GM12878 (cell line): Measurements from ENCODE around the gene ARID4B. TPM values are rescaled to one million over a fixed set of nuclear protein-coding genes. Genes with fewer than 3 reads are reported as not detected.

Source experiments
- ATAC-seq: fragments of 200-7000 bp; cut with Tn5 transposase; 3 replicates; pipeline ENCODE4 v1.9.1; 2020; ENCODE audit warnings: mild to moderate bottlenecking, moderate library complexity
- BruUV-seq: library from RNA; stranded (reverse); fragments of 400-500 nt; replicated peaks from 2 replicates; lab custom pipeline; 2021; lab: Mats Ljungman, UMichigan
- CTCF ChIA-PET: fragments of 300-600 bp; sonication (Branson Sonifier 250); formaldehyde crosslinking; extraction: SDS; loops from one replicate; lab custom pipeline; 2021; ENCODE audit warnings: inconsistent platforms; lab: Yijun Ruan, JAX
- POLR2A ChIA-PET: fragments of 350-600 bp; formaldehyde crosslinking; extraction: SDS; loops from one replicate; lab custom pipeline; 2021; ENCODE audit warnings: inconsistent platforms; lab: Charles Lee
- RAD21 ChIA-PET: fragments of 300-600 bp; sonication (Branson Sonifier 250); formaldehyde crosslinking; loops from one replicate; lab custom pipeline; 2023; ENCODE audit warnings: antibody characterized with exemption; ENCODE audit not compliant: unreplicated experiment; lab: Charles Lee
- SMC1A ChIA-PET: fragments of 300-600 bp; sonication (Branson Sonifier 250); formaldehyde crosslinking; loops from one replicate; lab custom pipeline; 2023; ENCODE audit not compliant: unreplicated experiment, uncharacterized antibody; lab: Charles Lee
- DNase-seq: peaks from one replicate; pipeline ENCODE4 v3.0.0-alpha.2; 2011; ENCODE audit warnings: low read depth, low spot score
- FAIRE-seq: peaks from 3 replicates; lab custom pipeline; 2011; peaks lifted over from hg19 to GRCh38; lab: Jason Lieb, UNC
- H2AFZ ChIP-seq: 2 replicates; pipeline ENCODE4 v1.6.0; 2011; ENCODE audit warnings: low read depth, low read length, control low read depth; ENCODE audit not compliant: control insufficient read depth
- H3K27ac ChIP-seq: 2 replicates; pipeline ENCODE4 v1.5.1; 2011; ENCODE audit warnings: control low read depth; ENCODE audit not compliant: control insufficient read depth, insufficient read depth
- H3K27me3 ChIP-seq, 2 experiments: replicated peaks in 1 of 2; 2 replicates each; pipeline versions ENCODE4 v1.6.0 to v1.6.1; 2011; ENCODE audit warnings: low read length in 1 of 2; ENCODE audit not compliant: control insufficient read depth in 2 of 2, insufficient read depth in 2 of 2
- H3K36me3 ChIP-seq, 2 experiments: 2 replicates each; pipeline ENCODE4 v1.5.1; 2011; ENCODE audit warnings: low read length in 1 of 2; ENCODE audit not compliant: control insufficient read depth in 2 of 2, insufficient read depth in 2 of 2
- H3K4me1 ChIP-seq: 2 replicates; pipeline ENCODE4 v1.6.1; 2011; ENCODE audit warnings: mild to moderate bottlenecking, low read length, moderate library complexity, mixed read lengths; ENCODE audit not compliant: control insufficient read depth, insufficient read depth
- H3K4me2 ChIP-seq: 2 replicates; pipeline ENCODE4 v1.6.0; 2011; ENCODE audit warnings: control low read depth; ENCODE audit not compliant: control insufficient read depth, insufficient read depth
- H3K4me3 ChIP-seq: fragments of 200-600 bp; sonication (generic); 2 replicates; pipeline ENCODE4 v1.5.1; 2016
- H3K79me2 ChIP-seq: 2 replicates; pipeline ENCODE4 v1.6.0; 2011; ENCODE audit warnings: low read length; ENCODE audit not compliant: control insufficient read depth, insufficient read depth
- H3K9ac ChIP-seq: 2 replicates; pipeline ENCODE4 v1.8.0; 2011; ENCODE audit warnings: low read length, control low read depth, mixed read lengths; ENCODE audit not compliant: control insufficient read depth, insufficient read depth
- H3K9me3 ChIP-seq: replicated peaks from 3 replicates; pipeline ENCODE4 v1.5.1; 2011; ENCODE audit warnings: mild to moderate bottlenecking, low read length; ENCODE audit not compliant: control insufficient read depth, insufficient read depth
- H4K20me1 ChIP-seq: 2 replicates; pipeline ENCODE4 v1.6.0; 2011; ENCODE audit not compliant: control insufficient read depth, insufficient read depth
- ASH2L ChIP-seq: fragments of 300-600, 200-600 bp; sonication (generic); IDR thresholded peaks from 2 replicates; pipeline ENCODE4 v1.6.1; 2017; ENCODE audit warnings: low read depth, mild to moderate bottlenecking, borderline replicate concordance
- CHD4 ChIP-seq: fragments of 200-600 bp; sonication (generic); IDR thresholded peaks from 2 replicates; pipeline ENCODE4 v1.6.1; 2016; ENCODE audit warnings: mild to moderate bottlenecking
- ETV6 ChIP-seq, 2 experiments: fragments of 450-650 bp in 1 of 2; IDR thresholded peaks in 1 of 2; conservative IDR thresholded peaks in 1 of 2; 2 replicates each; pipeline ENCODE4 v1.6.1; 2014; ENCODE audit warnings: antibody characterized with exemption in 1 of 2, borderline replicate concordance in 1 of 2, low read depth in 1 of 2, mild to moderate bottlenecking in 1 of 2, moderate library complexity in 1 of 2
- EZH2 ChIP-seq: IDR thresholded peaks from 2 replicates; pipeline ENCODE4 v1.6.1; 2012; ENCODE audit warnings: low read depth, mild to moderate bottlenecking, control low read depth, inconsistent platforms, low read length, borderline replicate concordance; ENCODE audit not compliant: control insufficient read depth
- KAT2A ChIP-seq: conservative IDR thresholded peaks from 2 replicates; pipeline ENCODE4 v1.6.1; 2011; ENCODE audit warnings: low read depth, low read length; ENCODE audit not compliant: control insufficient read depth
- NR2C2 ChIP-seq: IDR thresholded peaks from 2 replicates; pipeline ENCODE4 v1.6.1; 2011; ENCODE audit warnings: borderline replicate concordance, low read depth; ENCODE audit not compliant: control insufficient read depth, insufficient read length
- NRF1 ChIP-seq: conservative IDR thresholded peaks from 2 replicates; pipeline ENCODE4 v1.6.1; 2011; ENCODE audit warnings: mild to moderate bottlenecking, low read depth, low read length, improper control_type of control experiment
- RELA ChIP-seq: fragments of 450-650 bp; IDR thresholded peaks from 2 replicates; pipeline ENCODE4 v1.8.0; 2014; ENCODE audit warnings: borderline replicate concordance; ENCODE audit not compliant: partially characterized antibody
- WGBS: methylation state at CpG from one replicate; pipeline ENCODE4 v1.1.6; 2016; ENCODE audit warnings: low lambda C conversion rate; ENCODE audit not compliant: insufficient replicate concordance, insufficient coverage; ENCODE audit errors: missing lambda C conversion rate; 5-methylcytosine and 5-hydroxymethylcytosine counted together
- in situ Hi-C: fragments of 300-500 bp; cut with MboI; formaldehyde crosslinking; loops from 9 replicates; pipeline ENCODE4 v1.14.3; 2018; ENCODE audit warnings: mixed read lengths
- intact Hi-C: fragments of 100-400 bp; cut with micrococcal nuclease; formaldehyde crosslinking; loops from one replicate; pipeline ENCODE4 v1.14.2; 2022; ENCODE audit not compliant: unreplicated experiment
- polyA plus RNA-seq, 11 experiments: library from polyadenylated mRNA; depleted of rRNA in 4 of 11; unstranded in 6 of 11; stranded (reverse) in 5 of 11; fragments of >200 nt; fragmentation: Nextera tagmentation in 4 of 11; fragmentation: Illumina TruSeq in 1 of 11; extraction: Ambion mirVana in 4 of 11; extraction: Trizol in 1 of 11; gene quantifications; 1 replicate in 1 of 11; 2 replicates in 10 of 11; pipeline versions ENCODE4 v1.2.1 to v1.2.3, GENCODE V29; 2011 to 2016; ENCODE audit warnings: inconsistent platforms in 2 of 11, missing spikeins in 2 of 11, low read depth in 1 of 11
- total RNA-seq, 4 experiments: library from RNA; depleted of rRNA in 3 of 4; stranded (reverse); fragments of >200 nt in 3 of 4; fragmentation: Illumina TruSeq in 1 of 4; extraction: Trizol in 1 of 4; gene quantifications; 2 replicates each; pipeline versions ENCODE4 v1.2.1 to v1.2.3, GENCODE V29; 2013 to 2021
- TF ChIP-seq, protein P1 (sequence below): fragments of 450-650 bp; IDR thresholded peaks from 2 replicates; pipeline ENCODE4 v1.6.1; 2018; ENCODE audit warnings: borderline replicate concordance, mild to moderate bottlenecking; ENCODE audit not compliant: partially characterized antibody
- TF ChIP-seq, protein P2 (sequence below): fragments of 150-350 bp; IDR thresholded peaks from 2 replicates; pipeline ENCODE4 v1.6.1; 2016; ENCODE audit warnings: low read depth, low read length

The ARID4B gene
- total and polyA plus RNA-seq, 10 of the 15 experiments (the other 5 are each of a cell fraction or from before 2014, with no cell fraction given) = 13.6 to 39.1 (median 28.0) TPM

DNA sequence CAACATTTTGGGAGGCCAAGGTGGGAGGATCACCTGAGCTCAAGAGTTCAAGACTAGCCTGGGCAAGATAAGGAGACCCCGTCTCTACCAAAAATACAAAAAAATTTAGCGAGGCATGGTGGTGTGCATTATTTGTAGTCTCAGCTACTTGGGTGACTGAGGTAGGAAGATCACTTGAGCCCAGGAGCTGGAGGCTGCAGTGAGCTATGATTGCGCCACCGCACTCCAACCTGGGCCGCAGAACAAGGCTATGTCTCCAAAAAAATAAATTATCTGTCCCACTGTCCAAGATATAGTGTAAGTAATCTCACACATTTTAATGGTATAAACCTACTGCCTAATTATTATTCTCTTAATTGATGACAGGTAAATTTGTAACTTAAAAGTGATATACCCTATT is 12.8 kb downstream of the ARID4B start:
- ChIA-PET RAD21 (interaction anchor here (1.8 kb wide), 1 partner anchor 39 kb away, joined by 7 read pairs; no protein-coding TSS in a partner anchor), POLR2A (interaction anchor here (1.2 to 3.3 kb wide), 3 partner anchors 9 to 54 kb away, joined by 3 to 11 read pairs (median 4); no protein-coding TSS in a partner anchor), SMC1A (interaction anchor here (0.6 to 3.4 kb wide), 6 partner anchors 9 to 64 kb away, joined by 3 to 17 read pairs (median 4); no protein-coding TSS in a partner anchor), CTCF (interaction anchor here (1.3 to 4.2 kb wide), 4 partner anchors 8 to 198 kb away, joined by 4 to 16 read pairs (median 5); no protein-coding TSS in a partner anchor)
- TSS peak; percentile 3 for BruUV-seq
- Histone ChIP-seq H3K4me2 (peak overlapping the region; percentile 21; the same call in 1 of the 2 replicates), H3K4me1 (peaks cover 6% of the 10 kb centered on the region; the same call in 1 of the 2 replicates), H3K79me2 (peaks cover 80% of the 10 kb centered on the region), H3K9ac (no peak overlapping the region), H3K27ac (no peak overlapping the region), H3K36me3 (peaks cover 0 to 20% of the 10 kb centered on the region in 2 experiments; a peak in 2 of 4 replicates), H4K20me1 (no peaks in the 10 kb centered on the region), H3K27me3 (no peaks in the 10 kb centered on the region), H3K4me3 (no peak overlapping the region), H2AFZ (no peak overlapping the region), H3K9me3 (no peaks in the 10 kb centered on the region)
- in situ Hi-C loops = no loop called here
- ATAC-seq (no peak), FAIRE-seq (no peak), DNase-seq (no peak)
- 73% methylated on average over 5 of the region's 5 CpGs for WGBS
- intact Hi-C loops = no loop called here
- TF ChIP-seq NRF1 (no peak), EZH2 (no peak), ETV6 (conservative IDR thresholded peaks at IDR 0.05 in 1 of 2, IDR thresholded peaks at IDR 0.05 in 1 of 2; ENCODE audit: borderline replicate concordance in 1 of 2, low read depth in 1 of 2) (no peak), RELA (no peak), ASH2L (no peak), CHD4 (no peak), NR2C2 (no peak), KAT2A (no peak)
- TF ChIP-seq, protein P1, sequence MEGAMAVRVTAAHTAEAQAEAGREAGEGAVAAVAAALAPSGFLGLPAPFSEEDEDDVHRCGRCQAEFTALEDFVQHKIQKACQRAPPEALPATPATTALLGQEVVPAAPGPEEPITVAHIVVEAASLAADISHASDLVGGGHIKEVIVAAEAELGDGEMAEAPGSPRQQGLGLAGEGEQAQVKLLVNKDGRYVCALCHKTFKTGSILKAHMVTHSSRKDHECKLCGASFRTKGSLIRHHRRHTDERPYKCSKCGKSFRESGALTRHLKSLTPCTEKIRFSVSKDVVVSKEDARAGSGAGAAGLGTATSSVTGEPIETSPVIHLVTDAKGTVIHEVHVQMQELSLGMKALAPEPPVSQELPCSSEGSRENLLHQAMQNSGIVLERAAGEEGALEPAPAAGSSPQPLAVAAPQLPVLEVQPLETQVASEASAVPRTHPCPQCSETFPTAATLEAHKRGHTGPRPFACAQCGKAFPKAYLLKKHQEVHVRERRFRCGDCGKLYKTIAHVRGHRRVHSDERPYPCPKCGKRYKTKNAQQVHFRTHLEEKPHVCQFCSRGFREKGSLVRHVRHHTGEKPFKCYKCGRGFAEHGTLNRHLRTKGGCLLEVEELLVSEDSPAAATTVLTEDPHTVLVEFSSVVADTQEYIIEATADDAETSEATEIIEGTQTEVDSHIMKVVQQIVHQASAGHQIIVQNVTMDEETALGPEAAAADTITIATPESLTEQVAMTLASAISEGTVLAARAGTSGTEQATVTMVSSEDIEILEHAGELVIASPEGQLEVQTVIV = no peak
- TF ChIP-seq, protein P2, sequence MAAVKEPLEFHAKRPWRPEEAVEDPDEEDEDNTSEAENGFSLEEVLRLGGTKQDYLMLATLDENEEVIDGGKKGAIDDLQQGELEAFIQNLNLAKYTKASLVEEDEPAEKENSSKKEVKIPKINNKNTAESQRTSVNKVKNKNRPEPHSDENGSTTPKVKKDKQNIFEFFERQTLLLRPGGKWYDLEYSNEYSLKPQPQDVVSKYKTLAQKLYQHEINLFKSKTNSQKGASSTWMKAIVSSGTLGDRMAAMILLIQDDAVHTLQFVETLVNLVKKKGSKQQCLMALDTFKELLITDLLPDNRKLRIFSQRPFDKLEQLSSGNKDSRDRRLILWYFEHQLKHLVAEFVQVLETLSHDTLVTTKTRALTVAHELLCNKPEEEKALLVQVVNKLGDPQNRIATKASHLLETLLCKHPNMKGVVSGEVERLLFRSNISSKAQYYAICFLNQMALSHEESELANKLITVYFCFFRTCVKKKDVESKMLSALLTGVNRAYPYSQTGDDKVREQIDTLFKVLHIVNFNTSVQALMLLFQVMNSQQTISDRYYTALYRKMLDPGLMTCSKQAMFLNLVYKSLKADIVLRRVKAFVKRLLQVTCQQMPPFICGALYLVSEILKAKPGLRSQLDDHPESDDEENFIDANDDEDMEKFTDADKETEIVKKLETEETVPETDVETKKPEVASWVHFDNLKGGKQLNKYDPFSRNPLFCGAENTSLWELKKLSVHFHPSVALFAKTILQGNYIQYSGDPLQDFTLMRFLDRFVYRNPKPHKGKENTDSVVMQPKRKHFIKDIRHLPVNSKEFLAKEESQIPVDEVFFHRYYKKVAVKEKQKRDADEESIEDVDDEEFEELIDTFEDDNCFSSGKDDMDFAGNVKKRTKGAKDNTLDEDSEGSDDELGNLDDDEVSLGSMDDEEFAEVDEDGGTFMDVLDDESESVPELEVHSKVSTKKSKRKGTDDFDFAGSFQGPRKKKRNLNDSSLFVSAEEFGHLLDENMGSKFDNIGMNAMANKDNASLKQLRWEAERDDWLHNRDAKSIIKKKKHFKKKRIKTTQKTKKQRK = no peak
